Measurements from ENCODE around the gene RFPL3.

DNA sequence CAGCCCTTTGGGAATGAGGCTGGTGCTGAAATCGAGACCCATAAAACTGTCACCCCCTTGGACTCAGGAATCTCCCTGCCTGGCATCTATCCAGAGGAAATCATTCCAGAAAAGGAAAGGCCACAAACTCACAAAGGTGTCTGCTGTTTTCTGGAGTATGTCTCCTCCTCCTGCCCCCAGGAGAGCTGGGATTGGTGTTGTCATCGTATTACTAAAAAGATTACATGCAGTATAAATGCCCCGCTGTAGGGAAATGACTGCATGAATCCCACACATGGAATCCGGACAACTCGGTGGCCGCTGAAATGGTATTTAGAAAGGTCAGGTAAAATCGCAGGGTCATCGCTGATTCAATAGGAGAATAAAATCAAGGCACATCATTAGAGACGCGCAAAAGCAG is 18.9 kb upstream of the RFPL3 start:
- TF ChIP-seq, protein P1, sequence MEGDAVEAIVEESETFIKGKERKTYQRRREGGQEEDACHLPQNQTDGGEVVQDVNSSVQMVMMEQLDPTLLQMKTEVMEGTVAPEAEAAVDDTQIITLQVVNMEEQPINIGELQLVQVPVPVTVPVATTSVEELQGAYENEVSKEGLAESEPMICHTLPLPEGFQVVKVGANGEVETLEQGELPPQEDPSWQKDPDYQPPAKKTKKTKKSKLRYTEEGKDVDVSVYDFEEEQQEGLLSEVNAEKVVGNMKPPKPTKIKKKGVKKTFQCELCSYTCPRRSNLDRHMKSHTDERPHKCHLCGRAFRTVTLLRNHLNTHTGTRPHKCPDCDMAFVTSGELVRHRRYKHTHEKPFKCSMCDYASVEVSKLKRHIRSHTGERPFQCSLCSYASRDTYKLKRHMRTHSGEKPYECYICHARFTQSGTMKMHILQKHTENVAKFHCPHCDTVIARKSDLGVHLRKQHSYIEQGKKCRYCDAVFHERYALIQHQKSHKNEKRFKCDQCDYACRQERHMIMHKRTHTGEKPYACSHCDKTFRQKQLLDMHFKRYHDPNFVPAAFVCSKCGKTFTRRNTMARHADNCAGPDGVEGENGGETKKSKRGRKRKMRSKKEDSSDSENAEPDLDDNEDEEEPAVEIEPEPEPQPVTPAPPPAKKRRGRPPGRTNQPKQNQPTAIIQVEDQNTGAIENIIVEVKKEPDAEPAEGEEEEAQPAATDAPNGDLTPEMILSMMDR (conservative IDR thresholded peaks at IDR 0.05 in 1 of 2, IDR thresholded peaks at IDR 0.05 in 1 of 2; ENCODE audit: low read depth in 1 of 2, low read length in 2 of 2): no peak
- no peak for TF ChIP-seq EZH2 (IDR thresholded peaks at IDR 0.05; ENCODE audit: low read length, missing control alignments)

Data from fibroblast of lung (primary cell).